HepG2 (cell line): ENCODE data around the gene TTLL12.

Experiments
- HDAC6 ChIP-seq: fragments of 200-600 bp; sonication (generic); IDR thresholded peaks from 2 replicates; pipeline ENCODE4 v1.7.0; 2017; ENCODE audit warnings: mild to moderate bottlenecking, antibody characterized with exemption, low read length, low read depth
- SALL2 ChIP-seq: sonication (generic); formaldehyde crosslinking; IDR thresholded peaks from 2 replicates; pipeline ENCODE4 v1.8.1; 2023; ENCODE audit warnings: mild to moderate bottlenecking, missing genetic modification reagents, inconsistent platforms
- SUZ12 ChIP-seq: fragments of 150-350 bp; IDR thresholded peaks from 2 replicates; pipeline ENCODE4 v1.6.1; 2014; ENCODE audit warnings: low read depth, low read length
- ZNF33B ChIP-seq: sonication (generic); formaldehyde crosslinking; IDR thresholded peaks from 2 replicates; pipeline ENCODE4 v1.5.1; 2020; ENCODE audit warnings: mild to moderate bottlenecking, missing genetic modification reagents

GRCh38 chr22:43234264-43234988 is 47.5 kb upstream of the TTLL12 start:
- TF ChIP-seq ZNF33B (no peak), SALL2 (CRISPR knock-in tag) (no peak), HDAC6 (no peak), SUZ12 (no peak)
